Measurements from ENCODE around the gene TIMM23. TPM values are rescaled to one million over a fixed set of nuclear protein-coding genes. Genes with fewer than 3 reads are reported as not detected.
"Not testable (repeated sequence)": the region's sequence is repeated elsewhere in the genome, so short reads cannot be mapped to it uniquely, and the experiment has no call there.

TIMM23 gene
- total RNA-seq, 1 donor from 2014 or later: 93.2 TPM

DNA sequence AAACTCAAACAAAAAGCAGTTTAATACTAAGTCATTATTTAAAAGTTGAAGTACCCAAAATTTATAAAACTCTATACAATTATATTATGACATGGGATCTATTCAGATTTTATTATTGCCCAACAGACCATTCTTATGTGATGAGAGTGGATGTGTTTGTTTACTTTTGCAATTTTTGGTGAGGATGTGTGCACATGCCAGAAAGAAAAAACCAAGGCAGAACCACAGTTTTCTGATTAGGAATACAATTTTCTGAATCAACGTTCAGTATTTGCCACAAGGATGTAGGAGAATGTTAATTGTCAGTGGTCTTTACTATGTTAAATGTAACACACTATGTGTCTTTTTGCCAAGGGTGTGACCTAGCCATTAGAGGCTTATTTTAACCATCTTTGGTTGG is 9.1 kb downstream of the TIMM23 start:
- DNase-seq (ENCODE audit: low read depth); H3K36me3 Mint-ChIP-seq (ENCODE audit: low read depth, unreplicated experiment); H3K27ac ChIP-seq (ENCODE audit: low read depth, low read length); H3K27me3 Mint-ChIP-seq (ENCODE audit: low read depth, unreplicated experiment); H3K9me3 Mint-ChIP-seq (ENCODE audit: unreplicated experiment); H3K9me3 ChIP-seq (ENCODE audit: insufficient read depth, low read depth, low read length); H3K4me2 ChIP-seq (ENCODE audit: low read length); FAIRE-seq; H3K27me3 ChIP-seq (ENCODE audit: insufficient read depth, low read length); H2AFZ ChIP-seq (ENCODE audit: low read depth, low read length); H3K4me1 ChIP-seq (ENCODE audit: insufficient read depth, low read length); H3K4me3 ChIP-seq (ENCODE audit: insufficient read depth, low read depth, low read length); H3K36me3 ChIP-seq (ENCODE audit: insufficient read depth, low read length); H3K4me1 Mint-ChIP-seq (ENCODE audit: low read depth, unreplicated experiment); H3K9ac ChIP-seq (ENCODE audit: low read length); H4K20me1 ChIP-seq (ENCODE audit: insufficient read depth, low read length); H3K27ac Mint-ChIP-seq (ENCODE audit: unreplicated experiment); H3K4me3 Mint-ChIP-seq (ENCODE audit: unreplicated experiment): not testable (repeated sequence)
- H3K79me2 ChIP-seq (ENCODE audit: insufficient read depth, low read length): peaks cover 29% of the 10 kb centered on the region

GRCh38 chr10:45983538-45984186 is 11.4 kb downstream of the TIMM23 start:
- not testable (repeated sequence) for H3K36me3 Mint-ChIP-seq (ENCODE audit: low read depth, unreplicated experiment); H4K20me1 ChIP-seq (ENCODE audit: insufficient read depth, low read length); H3K4me1 Mint-ChIP-seq (ENCODE audit: low read depth, unreplicated experiment); H3K27me3 Mint-ChIP-seq (ENCODE audit: low read depth, unreplicated experiment); H3K4me3 ChIP-seq (ENCODE audit: insufficient read depth, low read depth, low read length); H3K9me3 ChIP-seq (ENCODE audit: insufficient read depth, low read depth, low read length); H3K27me3 ChIP-seq (ENCODE audit: insufficient read depth, low read length); H3K4me3 Mint-ChIP-seq (ENCODE audit: unreplicated experiment); H3K9me3 Mint-ChIP-seq (ENCODE audit: unreplicated experiment); H3K27ac Mint-ChIP-seq (ENCODE audit: unreplicated experiment); H3K27ac ChIP-seq (ENCODE audit: low read depth, low read length); H3K9ac ChIP-seq (ENCODE audit: low read length); FAIRE-seq; H3K4me1 ChIP-seq (ENCODE audit: insufficient read depth, low read length); H3K36me3 ChIP-seq (ENCODE audit: insufficient read depth, low read length); H2AFZ ChIP-seq (ENCODE audit: low read depth, low read length); H3K4me2 ChIP-seq (ENCODE audit: low read length)
- H3K79me2 ChIP-seq (ENCODE audit: insufficient read depth, low read length): peaks cover 26% of the 10 kb centered on the region
- peak; percentile 26 for DNase-seq (ENCODE audit: low read depth)
- TF ChIP-seq, protein P1, sequence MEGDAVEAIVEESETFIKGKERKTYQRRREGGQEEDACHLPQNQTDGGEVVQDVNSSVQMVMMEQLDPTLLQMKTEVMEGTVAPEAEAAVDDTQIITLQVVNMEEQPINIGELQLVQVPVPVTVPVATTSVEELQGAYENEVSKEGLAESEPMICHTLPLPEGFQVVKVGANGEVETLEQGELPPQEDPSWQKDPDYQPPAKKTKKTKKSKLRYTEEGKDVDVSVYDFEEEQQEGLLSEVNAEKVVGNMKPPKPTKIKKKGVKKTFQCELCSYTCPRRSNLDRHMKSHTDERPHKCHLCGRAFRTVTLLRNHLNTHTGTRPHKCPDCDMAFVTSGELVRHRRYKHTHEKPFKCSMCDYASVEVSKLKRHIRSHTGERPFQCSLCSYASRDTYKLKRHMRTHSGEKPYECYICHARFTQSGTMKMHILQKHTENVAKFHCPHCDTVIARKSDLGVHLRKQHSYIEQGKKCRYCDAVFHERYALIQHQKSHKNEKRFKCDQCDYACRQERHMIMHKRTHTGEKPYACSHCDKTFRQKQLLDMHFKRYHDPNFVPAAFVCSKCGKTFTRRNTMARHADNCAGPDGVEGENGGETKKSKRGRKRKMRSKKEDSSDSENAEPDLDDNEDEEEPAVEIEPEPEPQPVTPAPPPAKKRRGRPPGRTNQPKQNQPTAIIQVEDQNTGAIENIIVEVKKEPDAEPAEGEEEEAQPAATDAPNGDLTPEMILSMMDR (IDR thresholded peaks at IDR 0.05; ENCODE audit: insufficient read depth, low read depth, low read length): peak; percentile 30

DNA sequence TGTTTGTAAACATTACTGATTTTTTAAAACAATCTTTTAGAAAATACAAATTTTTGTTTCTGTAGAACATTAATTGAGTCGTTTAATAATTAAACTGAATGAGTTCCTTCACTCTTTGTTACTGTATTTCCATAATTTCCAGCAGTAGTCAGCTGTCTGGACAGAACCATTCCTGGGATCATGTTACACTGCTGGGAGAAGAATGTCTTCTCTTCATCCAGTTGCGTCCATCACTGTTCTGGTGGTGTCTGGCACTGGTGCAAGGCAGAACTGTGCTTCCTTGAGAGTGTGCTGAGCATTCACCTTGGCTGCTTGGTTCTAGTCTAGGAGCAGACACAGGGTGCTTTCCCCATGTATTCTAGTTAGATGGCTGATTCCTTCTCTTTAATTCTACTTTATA is 12.2 kb downstream of the TIMM23 start:
- H3K27ac Mint-ChIP-seq (ENCODE audit: unreplicated experiment); H3K9me3 Mint-ChIP-seq (ENCODE audit: unreplicated experiment); FAIRE-seq; H3K4me3 Mint-ChIP-seq (ENCODE audit: unreplicated experiment); H3K9ac ChIP-seq (ENCODE audit: low read length); H4K20me1 ChIP-seq (ENCODE audit: insufficient read depth, low read length); H3K4me3 ChIP-seq (ENCODE audit: insufficient read depth, low read depth, low read length); H3K27me3 Mint-ChIP-seq (ENCODE audit: low read depth, unreplicated experiment); H3K4me1 Mint-ChIP-seq (ENCODE audit: low read depth, unreplicated experiment); H3K27ac ChIP-seq (ENCODE audit: low read depth, low read length); H3K36me3 Mint-ChIP-seq (ENCODE audit: low read depth, unreplicated experiment); H3K4me1 ChIP-seq (ENCODE audit: insufficient read depth, low read length); H2AFZ ChIP-seq (ENCODE audit: low read depth, low read length); H3K9me3 ChIP-seq (ENCODE audit: insufficient read depth, low read depth, low read length); H3K4me2 ChIP-seq (ENCODE audit: low read length); H3K36me3 ChIP-seq (ENCODE audit: insufficient read depth, low read length); H3K27me3 ChIP-seq (ENCODE audit: insufficient read depth, low read length): not testable (repeated sequence)
- DNase-seq (ENCODE audit: low read depth): peak; percentile 23
- H3K79me2 ChIP-seq (ENCODE audit: insufficient read depth, low read length): peaks cover 21% of the 10 kb centered on the region

GRCh38 chr10:45985590-45985989 is 13.3 kb downstream of the TIMM23 start:
- H3K4me3 ChIP-seq (ENCODE audit: insufficient read depth, low read depth, low read length); DNase-seq (ENCODE audit: low read depth); H3K27ac ChIP-seq (ENCODE audit: low read depth, low read length); H3K4me1 Mint-ChIP-seq (ENCODE audit: low read depth, unreplicated experiment); H2AFZ ChIP-seq (ENCODE audit: low read depth, low read length); H3K27me3 ChIP-seq (ENCODE audit: insufficient read depth, low read length); H3K4me2 ChIP-seq (ENCODE audit: low read length); H3K36me3 Mint-ChIP-seq (ENCODE audit: low read depth, unreplicated experiment); H3K27me3 Mint-ChIP-seq (ENCODE audit: low read depth, unreplicated experiment); H3K9ac ChIP-seq (ENCODE audit: low read length); H3K4me1 ChIP-seq (ENCODE audit: insufficient read depth, low read length); H3K36me3 ChIP-seq (ENCODE audit: insufficient read depth, low read length); FAIRE-seq; H3K27ac Mint-ChIP-seq (ENCODE audit: unreplicated experiment); H3K4me3 Mint-ChIP-seq (ENCODE audit: unreplicated experiment); H3K9me3 ChIP-seq (ENCODE audit: insufficient read depth, low read depth, low read length); H3K9me3 Mint-ChIP-seq (ENCODE audit: unreplicated experiment); H4K20me1 ChIP-seq (ENCODE audit: insufficient read depth, low read length): not testable (repeated sequence)
- peaks cover 17% of the 10 kb centered on the region for H3K79me2 ChIP-seq (ENCODE audit: insufficient read depth, low read length)

All from astrocyte (in vitro differentiated cells and primary cell).